ENCODE data around the gene GRID2IP. TPM values are rescaled to one million over a fixed set of nuclear protein-coding genes. Genes with fewer than 3 reads are reported as not detected.
A peak's percentile ranks its signal among the peaks of the same experiment; 100 is the strongest.
"Not testable (repeated sequence)": the region's sequence is repeated elsewhere in the genome, so short reads cannot be mapped to it uniquely, and the experiment has no call there.

GRID2IP gene
- under 1 TPM; 0.10 to 0.12 TPM for total RNA-seq

DNA sequence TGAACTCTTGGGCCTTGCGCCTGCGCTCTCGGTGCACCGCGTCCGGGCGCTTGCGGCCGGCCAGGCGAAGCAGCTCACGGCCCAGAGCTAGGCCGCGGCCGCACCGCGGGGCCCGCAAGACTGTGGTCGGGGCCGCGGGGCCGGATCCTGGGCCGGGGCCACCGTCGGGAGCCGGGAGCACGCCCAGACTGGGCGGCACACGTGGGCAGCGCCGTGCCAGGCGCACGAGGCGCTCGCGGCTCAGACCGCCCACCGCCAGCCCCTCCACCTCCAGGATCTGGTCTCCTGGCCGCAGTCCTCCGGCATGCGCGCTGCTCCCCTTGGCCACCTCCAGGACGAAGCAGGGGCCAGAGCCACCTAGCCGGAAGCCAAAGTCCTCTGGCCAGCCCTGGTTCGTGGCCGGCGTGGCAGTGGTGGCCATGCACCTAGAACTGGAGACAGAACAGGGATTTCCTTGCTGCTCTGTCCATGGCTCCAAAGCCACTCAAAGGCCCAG is at the start of gene GRID2IP:
GRID2IP (minus strand) TSS at position 446 of the 496 bp plus-strand sequence; CDS start at position 421, 25 bp downstream.
- Mint-ChIP-seq H3K4me3 (no peak within 1 kb of the TSS), H3K27me3 (ENCODE audit: low read depth) (no peaks in the 10 kb centered on the region), H3K27ac (no peak within 1 kb of the TSS), H3K9me3 (no peaks in the 10 kb centered on the region), H3K4me1 (ENCODE audit: low read depth) (peaks cover 11% of the 10 kb centered on the region), H3K36me3 (ENCODE audit: low read depth) (no peaks in the 10 kb centered on the region)
- CTCF ChIA-PET, result no interaction called here
- no peak for DNase-seq
- intact Hi-C loops (cut with micrococcal nuclease), result no loop called here

DNA sequence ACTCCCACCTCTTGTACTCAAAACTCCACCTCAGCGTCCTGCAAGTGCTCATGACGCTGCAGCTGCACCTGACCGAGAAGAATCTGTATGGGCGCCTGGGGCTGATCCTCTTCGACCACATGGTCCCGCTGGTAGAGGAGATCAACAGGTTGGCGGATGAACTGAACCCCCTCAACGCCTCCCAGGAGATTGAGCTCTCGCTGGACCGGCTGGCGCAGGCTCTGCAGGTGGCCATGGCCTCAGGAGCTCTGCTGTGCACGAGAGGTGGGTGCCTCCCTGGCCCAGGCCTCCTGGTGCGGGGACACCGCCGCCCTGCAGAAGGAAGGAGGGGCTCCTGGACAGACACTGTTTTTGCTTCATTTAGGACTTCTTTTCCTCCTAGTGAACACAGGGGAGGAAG is 48.8 kb upstream of the GRID2IP start:
- Mint-ChIP-seq H3K36me3 (ENCODE audit: low read depth) (peaks cover 35% of the 10 kb centered on the region), H3K27me3 (ENCODE audit: low read depth) (no peaks in the 10 kb centered on the region), H3K9me3 (no peaks in the 10 kb centered on the region), H3K27ac (no peak overlapping the region), H3K4me3 (no peak overlapping the region), H3K4me1 (ENCODE audit: low read depth) (peaks cover 3% of the 10 kb centered on the region)
- DNase-seq, result no peak
- intact Hi-C loops (cut with micrococcal nuclease), result no loop called here
- CTCF ChIA-PET, result interaction anchor here (0.6 to 1.3 kb wide), 4 partner anchors 24 to 1139 kb away, joined by 3 to 7 read pairs (median 5); no protein-coding TSS in a partner anchor

DNA sequence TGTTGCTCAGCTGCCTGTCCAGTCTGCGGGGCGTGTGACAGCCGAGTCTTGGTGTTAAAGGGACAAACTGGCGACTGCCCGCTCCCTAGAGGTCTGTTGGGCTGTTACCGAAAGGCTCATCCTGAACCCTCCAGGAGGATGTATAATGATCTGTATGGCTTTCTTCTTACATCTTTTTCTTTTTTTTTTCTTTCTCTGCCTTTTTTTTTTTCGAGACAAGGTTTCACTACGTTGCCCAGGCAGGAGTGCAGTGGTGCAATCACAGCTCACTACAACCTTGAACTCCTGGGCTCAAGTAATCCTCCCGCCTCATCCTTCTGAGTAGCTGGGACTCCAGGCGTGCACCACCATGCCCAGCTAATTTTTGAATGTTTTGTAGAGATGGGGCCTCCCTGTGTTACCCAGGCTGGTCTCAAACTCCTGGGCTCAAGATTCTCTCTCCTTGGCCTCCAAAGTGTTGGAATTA is 39.4 kb upstream of the GRID2IP start:
- peak overlapping the region; percentile 83 for H3K4me3 Mint-ChIP-seq
- CTCF ChIA-PET, result interaction anchor here (0.6 to 3.0 kb wide), 10 partner anchors 10 to 734 kb away, joined by 3 to 9 read pairs (median 4); partner anchors contain the start of gene ZDHHC4
- H3K4me1 Mint-ChIP-seq (ENCODE audit: low read depth), result peaks cover 22% of the 10 kb centered on the region
- no peak for DNase-seq
- H3K9me3 Mint-ChIP-seq, result no peaks in the 10 kb centered on the region
- H3K27me3 Mint-ChIP-seq (ENCODE audit: low read depth), result no peaks in the 10 kb centered on the region
- H3K36me3 Mint-ChIP-seq (ENCODE audit: low read depth), result peaks cover 29% of the 10 kb centered on the region
- H3K27ac Mint-ChIP-seq, result peak overlapping the region; percentile 76
- intact Hi-C loops (cut with micrococcal nuclease), result loop anchor here (1.0 to 5.0 kb wide), 5 partner anchors 13 to 733 kb away; partner anchors contain the start of genes ZDHHC4, ZNF12 and ZNF316

DNA sequence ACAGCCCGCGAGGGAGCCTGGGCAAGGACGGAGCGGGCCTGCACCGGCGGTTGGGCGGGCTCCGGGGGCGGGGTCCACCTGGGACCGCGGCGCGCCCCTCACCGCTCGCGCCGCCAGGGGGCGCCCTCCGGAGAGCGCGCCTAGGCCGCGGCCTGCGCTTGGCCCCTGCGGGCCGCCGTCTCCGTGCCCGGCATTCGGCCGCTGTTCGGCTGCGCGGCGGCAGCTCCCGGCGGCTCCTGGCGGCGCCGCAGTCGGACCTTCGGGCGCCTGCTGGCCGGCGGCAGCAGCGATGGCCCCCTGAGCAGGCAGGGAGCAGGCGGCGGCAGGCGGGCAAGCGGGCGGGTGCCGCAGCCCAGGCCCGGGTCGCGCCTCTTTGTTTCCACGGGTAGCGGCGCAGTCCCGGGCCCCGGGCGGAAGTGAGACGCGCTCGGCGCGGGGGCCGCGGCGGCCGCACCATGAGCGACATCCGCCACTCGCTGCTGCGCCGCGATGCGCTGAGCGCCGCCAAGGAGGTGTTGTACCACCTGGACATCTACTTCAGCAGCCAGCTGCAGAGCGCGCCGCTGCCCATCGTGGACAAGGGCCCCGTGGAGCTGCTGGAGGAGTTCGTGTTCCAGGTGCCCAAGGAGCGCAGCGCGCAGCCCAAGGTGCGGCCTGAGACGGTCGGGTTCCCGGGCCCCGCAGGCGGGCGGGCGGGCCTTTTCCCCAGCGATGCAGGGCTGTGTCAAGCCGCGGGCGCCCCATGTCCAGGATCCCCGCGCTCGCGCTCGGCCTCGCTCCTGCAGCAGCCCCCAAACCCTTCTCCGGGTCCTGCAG is 38.8 kb upstream of the GRID2IP start, which contains the start of gene INTS15:
INTS15 (plus strand) TSS at position 193 of the 816 bp plus-strand sequence; CDS start at position 456, 263 bp downstream.
- Mint-ChIP-seq H3K4me1 (ENCODE audit: low read depth) (peaks cover 22% of the 10 kb centered on the region), H3K4me3 (peak within 1 kb of the TSS; percentile 83), H3K36me3 (ENCODE audit: low read depth) (peaks cover 31% of the 10 kb centered on the region), H3K9me3 (no peaks in the 10 kb centered on the region), H3K27me3 (ENCODE audit: low read depth) (no peaks in the 10 kb centered on the region), H3K27ac (peak within 1 kb of the TSS; percentile 77)
- peak; percentile 77 for DNase-seq
- intact Hi-C loops (cut with micrococcal nuclease), result loop anchor here (1.0 to 5.0 kb wide), 5 partner anchors 13 to 733 kb away; partner anchors contain the start of genes ZDHHC4, ZNF12 and ZNF316
- CTCF ChIA-PET, result interaction anchor here (0.6 to 3.0 kb wide), 10 partner anchors 9 to 734 kb away, joined by 3 to 9 read pairs (median 4); partner anchors contain the start of gene ZDHHC4

DNA sequence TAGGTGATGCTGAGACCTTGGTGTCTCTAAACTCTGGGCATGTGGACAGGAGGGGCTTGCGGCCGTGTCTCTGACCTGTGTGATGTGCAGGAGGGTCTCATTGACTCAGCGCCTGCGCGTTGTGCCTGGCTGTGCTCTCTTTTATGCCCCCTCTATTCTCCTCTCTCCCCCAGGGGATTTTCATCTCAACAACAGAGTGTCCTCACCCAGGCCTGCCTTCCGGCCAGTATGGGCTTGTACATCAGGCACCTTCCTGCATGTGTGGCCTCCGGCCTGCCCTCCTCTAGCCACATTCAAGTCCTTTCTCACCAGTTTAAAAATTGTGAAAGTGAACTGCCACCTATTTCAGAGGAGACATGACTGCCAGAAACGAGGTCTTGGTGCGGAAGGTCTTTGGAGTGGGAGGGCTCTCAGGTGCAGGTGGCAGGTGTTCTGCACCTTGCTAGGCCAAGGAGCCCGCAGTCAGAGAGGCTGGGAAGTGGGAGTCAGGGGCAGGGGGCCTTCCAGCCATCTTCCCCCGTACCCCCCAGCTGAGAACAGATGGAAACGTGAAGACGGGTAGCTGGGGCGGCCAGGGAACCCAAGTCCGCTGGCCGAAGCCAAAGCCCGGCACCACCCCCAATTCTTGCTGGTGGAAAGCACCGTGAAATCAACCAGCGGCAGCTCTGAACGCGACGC is 38.0 kb upstream of the GRID2IP start:
- Mint-ChIP-seq H3K27ac (peak overlapping the region; percentile 24), H3K27me3 (ENCODE audit: low read depth) (no peaks in the 10 kb centered on the region), H3K4me3 (peak overlapping the region; percentile 49), H3K4me1 (ENCODE audit: low read depth) (peaks cover 22% of the 10 kb centered on the region), H3K9me3 (no peaks in the 10 kb centered on the region), H3K36me3 (ENCODE audit: low read depth) (peaks cover 33% of the 10 kb centered on the region)
- CTCF ChIA-PET, result interaction anchor here (1.0 to 3.0 kb wide), 6 partner anchors 8 to 733 kb away, joined by 3 to 9 read pairs (median 4); no protein-coding TSS in a partner anchor
- no peak for DNase-seq
- intact Hi-C loops (cut with micrococcal nuclease), result no loop called here

DNA sequence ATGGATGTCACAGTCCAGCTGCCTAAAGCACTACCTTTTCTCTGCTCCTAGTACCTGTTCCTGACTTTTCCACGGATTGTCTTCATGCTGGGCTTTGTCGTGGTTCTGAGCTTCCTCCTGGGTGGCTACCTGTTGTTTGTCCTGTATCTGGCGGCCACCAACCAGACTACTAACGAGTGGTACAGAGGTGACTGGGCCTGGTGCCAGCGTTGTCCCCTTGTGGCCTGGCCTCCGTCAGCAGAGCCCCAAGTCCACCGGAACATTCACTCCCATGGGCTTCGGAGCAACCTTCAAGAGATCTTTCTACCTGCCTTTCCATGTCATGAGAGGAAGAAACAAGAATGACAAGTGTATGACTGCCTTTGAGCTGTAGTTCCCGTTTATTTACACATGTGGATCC is 37.3 kb upstream of the GRID2IP start:
- CTCF ChIA-PET, result no interaction called here
- intact Hi-C loops (cut with micrococcal nuclease), result no loop called here
- H3K4me3 Mint-ChIP-seq, result no peak overlapping the region

DNA sequence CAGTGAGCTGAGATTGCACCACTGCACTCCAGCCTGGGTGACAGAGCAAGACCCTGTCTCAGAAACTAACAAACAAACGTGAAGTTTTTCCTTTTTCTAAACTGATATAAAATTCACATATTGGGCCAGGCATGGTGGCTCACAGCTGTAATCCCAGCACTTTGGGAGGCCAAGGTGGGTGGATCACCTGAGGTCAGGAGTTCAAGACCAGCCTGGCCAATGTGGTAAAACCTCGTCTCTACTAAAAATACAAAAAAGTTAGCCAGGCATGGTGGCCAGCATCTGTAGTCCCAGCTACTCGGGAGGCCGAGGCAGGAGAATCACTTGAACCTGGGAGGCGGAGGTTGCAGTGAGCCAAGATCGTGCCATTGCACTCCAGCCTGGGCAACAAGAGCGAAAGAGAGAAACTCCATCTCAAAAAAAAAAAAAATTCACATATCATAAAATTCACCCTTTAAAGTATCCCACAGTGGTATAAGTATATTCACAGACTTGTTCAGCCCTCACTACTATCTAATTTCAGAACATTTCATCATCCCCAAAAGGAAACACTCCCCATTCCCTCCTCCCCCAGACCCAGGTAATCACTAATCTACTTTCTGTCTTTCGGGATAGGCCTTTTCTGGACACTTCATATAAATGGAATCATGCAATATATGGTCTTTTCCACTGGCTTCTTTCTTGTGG is 34.6 kb upstream of the GRID2IP start:
- H3K4me3 Mint-ChIP-seq; intact Hi-C loops (cut with micrococcal nuclease); H3K27me3 Mint-ChIP-seq (ENCODE audit: low read depth); H3K9me3 Mint-ChIP-seq; H3K4me1 Mint-ChIP-seq (ENCODE audit: low read depth); CTCF ChIA-PET; DNase-seq: not testable (repeated sequence)
- peak overlapping the region; percentile 39 for H3K27ac Mint-ChIP-seq
- peaks cover 32% of the 10 kb centered on the region for H3K36me3 Mint-ChIP-seq (ENCODE audit: low read depth)

More for the DNA sequence above, 37.3 kb upstream of the GRID2IP start:
- Mint-ChIP-seq H3K9me3 (no peaks in the 10 kb centered on the region), H3K27ac (no peak overlapping the region), H3K4me1 (ENCODE audit: low read depth) (peaks cover 22% of the 10 kb centered on the region), H3K27me3 (ENCODE audit: low read depth) (no peaks in the 10 kb centered on the region), H3K36me3 (ENCODE audit: low read depth) (peaks cover 32% of the 10 kb centered on the region)
- no peak for DNase-seq

DNA sequence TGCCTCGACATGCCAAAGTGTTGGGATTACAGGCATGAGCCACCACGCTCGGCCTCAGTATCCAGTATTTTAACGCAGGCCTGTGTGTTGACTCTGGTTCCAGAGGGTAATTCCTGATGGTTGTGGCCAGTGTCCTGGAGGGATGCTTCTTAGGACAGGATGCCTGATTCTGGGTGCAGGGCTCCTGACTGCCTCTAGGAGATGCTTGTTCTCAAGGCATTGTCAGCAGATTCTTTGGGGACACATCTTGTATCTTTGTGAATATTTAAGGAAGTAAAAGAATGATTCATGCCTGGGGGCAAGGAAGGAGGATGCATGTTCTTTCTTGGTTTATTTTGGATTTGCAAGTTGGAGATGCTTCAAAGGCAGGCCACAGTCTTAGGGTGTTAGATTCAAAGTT is 28.2 kb upstream of the GRID2IP start:
- no peaks in the 10 kb centered on the region for H3K27me3 Mint-ChIP-seq (ENCODE audit: low read depth)
- no peak overlapping the region for H3K27ac Mint-ChIP-seq
- intact Hi-C loops (cut with micrococcal nuclease), result no loop called here
- H3K4me3 Mint-ChIP-seq, result peak overlapping the region; percentile 84
- H3K9me3 Mint-ChIP-seq, result no peaks in the 10 kb centered on the region
- peaks cover 20% of the 10 kb centered on the region for H3K4me1 Mint-ChIP-seq (ENCODE audit: low read depth)
- DNase-seq, result no peak
- peaks cover 18% of the 10 kb centered on the region for H3K36me3 Mint-ChIP-seq (ENCODE audit: low read depth)
- CTCF ChIA-PET, result no interaction called here

DNA sequence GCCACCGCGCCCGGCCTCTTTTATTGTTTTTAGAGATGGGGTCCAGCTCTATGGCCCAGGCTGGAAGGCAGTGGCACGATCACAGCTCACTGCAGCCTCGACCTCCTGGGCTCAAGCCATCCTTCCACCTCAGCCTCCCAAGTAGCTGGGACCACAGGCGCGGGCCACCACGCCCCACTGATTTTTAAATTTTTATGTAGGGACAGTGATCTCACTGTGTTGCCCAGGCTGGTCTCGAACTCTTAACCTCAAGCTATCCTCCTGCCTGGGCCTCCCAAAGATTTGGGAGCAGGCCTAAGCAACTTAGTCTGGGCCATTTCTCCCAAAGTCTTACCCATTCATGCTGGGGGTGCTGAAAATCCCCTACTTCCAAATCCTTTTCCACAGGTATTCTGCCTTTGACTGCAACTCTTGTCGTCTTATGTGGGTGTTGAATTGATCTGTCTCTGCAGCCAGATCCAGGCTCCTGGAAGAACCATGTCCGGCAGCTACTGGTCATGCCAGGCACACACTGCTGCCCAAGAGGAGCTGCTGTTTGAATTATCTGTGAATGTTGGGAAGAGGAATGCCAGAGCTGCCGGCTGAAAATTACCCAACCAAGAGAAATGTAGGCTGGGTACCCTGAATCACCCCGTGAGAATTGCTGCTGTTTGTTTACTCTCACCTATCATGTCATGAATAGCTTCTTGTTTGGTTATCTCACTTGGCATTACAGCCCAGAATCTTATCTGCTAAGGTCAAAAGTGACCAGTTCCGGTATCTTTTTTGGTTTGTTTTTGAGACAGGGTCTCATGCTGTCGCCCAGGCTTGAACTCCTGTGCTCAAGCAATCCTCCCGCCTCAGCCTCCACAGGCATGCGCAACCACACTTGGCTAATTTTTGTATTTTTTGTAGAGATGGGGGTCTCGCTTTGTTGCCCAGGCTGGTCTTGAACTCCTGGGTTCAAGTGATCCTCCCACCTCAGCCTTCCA is 27.1 kb upstream of the GRID2IP start:
- Mint-ChIP-seq H3K27me3 (ENCODE audit: low read depth) (no peaks in the 10 kb centered on the region), H3K4me1 (ENCODE audit: low read depth) (peaks cover 20% of the 10 kb centered on the region), H3K9me3 (no peaks in the 10 kb centered on the region), H3K27ac (peak overlapping the region; percentile 92), H3K36me3 (ENCODE audit: low read depth) (peaks cover 14% of the 10 kb centered on the region), H3K4me3 (peak overlapping the region; percentile 84)
- no peak for DNase-seq
- CTCF ChIA-PET, result interaction anchor here (0.6 to 1.9 kb wide), 3 partner anchors 12 to 23 kb away, joined by 3 to 8 read pairs (median 3); partner anchors contain the start of gene INTS15
- intact Hi-C loops (cut with micrococcal nuclease), result no loop called here

DNA sequence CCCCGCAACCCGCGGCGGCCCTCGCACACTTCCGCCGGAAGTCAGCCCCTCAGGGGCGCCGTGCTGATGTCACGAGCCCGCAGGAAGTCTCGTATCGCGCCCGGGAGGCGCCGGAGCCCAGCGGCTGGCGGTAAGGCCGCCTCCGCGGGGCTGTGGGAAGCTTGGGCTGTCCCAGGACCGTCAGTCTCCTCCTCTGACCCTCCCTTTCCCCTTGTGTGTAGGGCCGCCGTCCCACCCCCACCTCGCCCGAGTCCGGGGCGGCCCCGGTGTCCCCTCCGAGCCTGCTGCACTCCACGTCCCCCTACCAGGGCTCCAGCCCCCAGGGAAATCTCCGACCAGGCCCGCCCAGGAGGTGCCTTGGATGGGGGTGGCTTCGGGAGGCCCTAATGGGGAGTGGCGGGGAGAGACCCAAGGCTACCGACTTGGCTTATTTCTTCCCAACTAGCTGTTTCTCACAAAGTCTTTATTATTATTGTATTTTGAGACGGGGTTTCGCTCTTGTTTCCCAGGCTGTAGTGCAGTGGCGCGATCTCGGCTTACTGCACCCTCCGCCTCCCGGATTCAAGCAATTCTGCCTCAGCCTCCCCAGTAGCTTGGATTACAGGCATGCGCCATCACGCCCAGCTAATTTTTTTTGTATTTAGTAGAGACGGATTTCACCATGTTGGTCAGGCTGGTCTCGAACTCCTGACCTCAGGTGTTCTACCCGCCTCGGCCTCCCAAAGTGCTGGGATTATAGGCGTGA is 26.3 kb upstream of the GRID2IP start, which contains the start of gene ZDHHC4:
ZDHHC4 (plus strand) TSS at position 86 of the 745 bp plus-strand sequence. CDS start 3,108 bp downstream, outside the sequence.
- H3K4me3 Mint-ChIP-seq, result peak within 1 kb of the TSS; percentile 84
- no peaks in the 10 kb centered on the region for H3K27me3 Mint-ChIP-seq (ENCODE audit: low read depth)
- peak; percentile 91 for DNase-seq
- CTCF ChIA-PET, result interaction anchor here (0.6 to 1.9 kb wide), 4 partner anchors 13 to 52 kb away, joined by 3 to 8 read pairs (median 3); partner anchors contain the start of gene INTS15
- H3K27ac Mint-ChIP-seq, result peak within 1 kb of the TSS; percentile 92
- peaks cover 20% of the 10 kb centered on the region for H3K4me1 Mint-ChIP-seq (ENCODE audit: low read depth)
- peaks cover 11% of the 10 kb centered on the region for H3K36me3 Mint-ChIP-seq (ENCODE audit: low read depth)
- no peaks in the 10 kb centered on the region for H3K9me3 Mint-ChIP-seq
- intact Hi-C loops (cut with micrococcal nuclease), result loop anchor here (1.0 to 2.0 kb wide), 2 partner anchors 13 to 129 kb away; partner anchors contain the start of genes INTS15 and ZNF12
